Activated CD4-positive, alpha-beta T cell treated with anti-CD3 and anti-CD28 coated beads, Interleukin-2, amount 50 U/mL, for 4 hours (primary cell): ENCODE results near the gene LARGE1.

Source experiments
- DNase-seq, 2 experiments: peaks; one replicate each; pipeline ENCODE4 v3.0.0-alpha.2; 2020

Gene LARGE1

GRCh38 chr22:33274214-33275072 lies 645.8 kb downstream of the LARGE1 start:
- DNase-seq, result no peak

GRCh38 chr22:33272871-33273270 lies 647.4 kb downstream of the LARGE1 start:
- no peak for DNase-seq

- no peak for DNase-seq
Measured at GRCh38 chr22:33272180-33272579, 648.1 kb downstream of the LARGE1 start.

GRCh38 chr22:33271390-33272161 lies 648.7 kb downstream of the LARGE1 start:
- no peak for DNase-seq

- DNase-seq, result no peak
Measured at GRCh38 chr22:33270596-33270995, 649.7 kb downstream of the LARGE1 start.

GRCh38 chr22:33261699-33262098 lies 658.6 kb downstream of the LARGE1 start:
- DNase-seq, result no peak

- DNase-seq, result no peak
Measured at GRCh38 chr22:33260498-33260897, 659.8 kb downstream of the LARGE1 start.

- no peak for DNase-seq
Measured at GRCh38 chr22:33255791-33256190, 664.5 kb downstream of the LARGE1 start.

GRCh38 chr22:33248948-33249347 lies 671.3 kb downstream of the LARGE1 start:
- DNase-seq, result no peak

GRCh38 chr22:33247758-33248157 lies 672.5 kb downstream of the LARGE1 start:
- no peak for DNase-seq

GRCh38 chr22:33242078-33242477 lies 678.2 kb downstream of the LARGE1 start:
- no peak for DNase-seq

- no peak for DNase-seq
Measured at GRCh38 chr22:33240888-33241475, 679.3 kb downstream of the LARGE1 start.

GRCh38 chr22:33232071-33232470 lies 688.2 kb downstream of the LARGE1 start:
- DNase-seq, result no peak

GRCh38 chr22:33227791-33228190 lies 692.5 kb downstream of the LARGE1 start:
- DNase-seq, result no peak

GRCh38 chr22:33224841-33225240 lies 695.4 kb downstream of the LARGE1 start:
- DNase-seq, result no peak
